HCT116 (cell line): Measurements from ENCODE around the gene ZEB2. TPM values are rescaled to one million over a fixed set of nuclear protein-coding genes. Genes with fewer than 3 reads are reported as not detected.

Experiments used
- ATAC-seq: fragments of 200-7000 bp; cut with Tn5 transposase; 2 replicates; pipeline ENCODE4 v1.9.1; 2020; ENCODE audit warnings: mild to moderate bottlenecking, moderate library complexity
- BruUV-seq: library from RNA; stranded (reverse); fragments of 400-500 nt; replicated peaks from 2 replicates; lab custom pipeline; 2021; lab: Mats Ljungman, UMichigan
- CTCF ChIA-PET: fragments of 300-600 bp; sonication (Branson Sonifier 250); formaldehyde crosslinking; loops from one replicate; lab custom pipeline; 2021; ENCODE audit warnings: antibody characterized with exemption; lab: Charles Lee
- POLR2A ChIA-PET: fragments of 300-600, 350-600 bp; sonication (Branson Sonifier 250); formaldehyde crosslinking; loops from one replicate; lab custom pipeline; 2021; ENCODE audit warnings: antibody characterized with exemption; lab: Charles Lee
- RAD21 ChIA-PET, 2 experiments: fragments of 300-600 bp; sonication (Branson Sonifier 250); formaldehyde crosslinking; loops; one replicate each; lab custom pipeline; 2023; ENCODE audit warnings: low total read pairs in 2 of 2; ENCODE audit not compliant: uncharacterized antibody in 2 of 2, unreplicated experiment in 2 of 2, low non-redundant PET in 1 of 2; lab: Charles Lee
- DNase-seq: peaks from one replicate; pipeline ENCODE4 v3.0.0-alpha.2; 2010; ENCODE audit warnings: low read depth, low spot score
- H2AFZ ChIP-seq: fragments of 200-600 bp; shearing (Covaris generic), sonication (generic); 2 replicates; pipeline ENCODE4 v1.6.1; 2017; ENCODE audit warnings: low read depth, mixed run types, mixed read lengths, antibody characterized with exemption, low read length; ENCODE audit not compliant: poor library complexity, severe bottlenecking
- H3K27ac ChIP-seq: 2 replicates; pipeline ENCODE4 v1.5.1; 2012; ENCODE audit warnings: low read depth, low read length
- H3K27me3 ChIP-seq: fragments of 200-600 bp; sonication (generic); 2 replicates; pipeline ENCODE4 v1.6.1; 2016; ENCODE audit warnings: mixed run types, low read length, mixed read lengths; ENCODE audit not compliant: insufficient read depth
- H3K36me3 ChIP-seq, 2 experiments: fragments of 200-500 bp in 1 of 2; fragments of 200-600 bp in 1 of 2; sonication (Bioruptor generic) in 1 of 2; sonication (generic) in 1 of 2; 2 replicates each; pipeline versions ENCODE4 v1.5.1 to v1.6.1; 2014 to 2016; ENCODE audit warnings: low read length in 2 of 2, inconsistent platforms in 1 of 2, mixed read lengths in 1 of 2, mixed run types in 1 of 2; ENCODE audit not compliant: insufficient read depth in 2 of 2, control insufficient read depth in 1 of 2
- H3K4me1 ChIP-seq, 2 experiments: fragments of 200-600 bp in 1 of 2; sonication (generic) in 1 of 2; 2 replicates each; pipeline versions ENCODE4 v1.5.1 to v1.6.1; 2012 to 2017; ENCODE audit warnings: low read length in 2 of 2, inconsistent platforms in 1 of 2, mild to moderate bottlenecking in 1 of 2, mixed read lengths in 1 of 2, mixed run types in 1 of 2, moderate library complexity in 1 of 2; ENCODE audit not compliant: insufficient read depth in 2 of 2, control insufficient read depth in 1 of 2
- H3K4me2 ChIP-seq: fragments of 200-600 bp; sonication (generic); 2 replicates; pipeline ENCODE4 v1.6.1; 2017; ENCODE audit warnings: mixed run types, low read length, mixed read lengths
- H3K4me3 ChIP-seq, 2 experiments: fragments of 200-600 bp in 1 of 2; sonication (generic) in 1 of 2; replicated peaks in 1 of 2; 2 replicates each; pipeline ENCODE4 v1.5.1; 2011 to 2016; ENCODE audit warnings: low read length in 2 of 2, control low read depth in 1 of 2, low read depth in 1 of 2, mild to moderate bottlenecking in 1 of 2, mixed read lengths in 1 of 2, mixed run types in 1 of 2
- H3K79me2 ChIP-seq: fragments of 200-600 bp; sonication (generic); 2 replicates; pipeline ENCODE4 v1.6.1; 2017; ENCODE audit warnings: mild to moderate bottlenecking, mixed run types, low read length, moderate library complexity, mixed read lengths; ENCODE audit not compliant: insufficient read depth
- H3K9ac ChIP-seq: fragments of 200-600 bp; sonication (generic); 2 replicates; pipeline ENCODE4 v1.6.1; 2016; ENCODE audit warnings: low read length, mixed read lengths
- H3K9me2 ChIP-seq: fragments of 200-600 bp; sonication (generic), shearing (Covaris generic); 2 replicates; pipeline ENCODE4 v1.6.1; 2017; ENCODE audit warnings: mixed run types, mild to moderate bottlenecking, moderate library complexity; ENCODE audit not compliant: insufficient read depth
- H3K9me3 ChIP-seq, 2 experiments: fragments of 200-500 bp in 1 of 2; fragments of 200-600 bp in 1 of 2; sonication (Bioruptor generic) in 1 of 2; sonication (generic) in 1 of 2; 2 replicates each; pipeline ENCODE4 v1.6.1; 2014 to 2017; ENCODE audit warnings: low read length in 2 of 2, mixed read lengths in 2 of 2, inconsistent platforms in 1 of 2, low read depth in 1 of 2, mild to moderate bottlenecking in 1 of 2, mixed run types in 1 of 2, moderate library complexity in 1 of 2; ENCODE audit not compliant: control insufficient read depth in 1 of 2, insufficient read depth in 1 of 2
- H4K20me1 ChIP-seq: fragments of 200-600 bp; sonication (generic), shearing (Covaris generic); 2 replicates; pipeline ENCODE4 v1.6.1; 2017; ENCODE audit warnings: mixed run types, mild to moderate bottlenecking, moderate library complexity; ENCODE audit not compliant: insufficient read depth
- CBX3 ChIP-seq: IDR thresholded peaks from 2 replicates; pipeline ENCODE4 v1.6.1; 2012; ENCODE audit warnings: low read depth
- CEBPB ChIP-seq: IDR thresholded peaks from 2 replicates; pipeline ENCODE4 v1.6.1; 2012; ENCODE audit warnings: low read depth
- CTCF ChIP-seq, 3 experiments: fragments of 200-600 bp in 1 of 3; sonication (generic) in 1 of 3; IDR thresholded peaks in 2 of 3; conservative IDR thresholded peaks in 1 of 3; 2 replicates each; pipeline ENCODE4 v1.5.1; 2012 to 2017; ENCODE audit warnings: low read depth in 2 of 3, low read length in 2 of 3, antibody characterized with exemption in 1 of 3, borderline replicate concordance in 1 of 3, control low read depth in 1 of 3, mild to moderate bottlenecking in 1 of 3, mixed read lengths in 1 of 3, mixed run types in 1 of 3, moderate library complexity in 1 of 3; ENCODE audit not compliant: insufficient read depth in 1 of 3
- EGR1 ChIP-seq: IDR thresholded peaks from 2 replicates; pipeline ENCODE4 v1.6.1; 2012; ENCODE audit warnings: low read depth
- ELF1 ChIP-seq: IDR thresholded peaks from 2 replicates; pipeline ENCODE4 v1.6.1; 2012; ENCODE audit warnings: low read depth, borderline replicate concordance
- EZH2 ChIP-seq: fragments of 200-600 bp; sonication (generic); IDR thresholded peaks from 2 replicates; pipeline ENCODE4 v1.6.1; 2017; ENCODE audit warnings: antibody characterized with exemption, mixed run types
- EZH2phosphoT487 ChIP-seq: fragments of 200-600 bp; IDR thresholded peaks from 2 replicates; pipeline ENCODE4 v1.6.1; 2018; ENCODE audit warnings: antibody characterized with exemption, borderline replicate concordance
- JUND ChIP-seq: IDR thresholded peaks from 2 replicates; pipeline ENCODE4 v1.6.1; 2012
- POLR2A ChIP-seq: IDR thresholded peaks from 2 replicates; pipeline ENCODE4 v1.7.0; 2011; ENCODE audit warnings: borderline replicate concordance; ENCODE audit not compliant: insufficient read depth, insufficient read length; ENCODE audit errors: extremely low read depth
- POLR2AphosphoS5 ChIP-seq: IDR thresholded peaks from 2 replicates; pipeline ENCODE4 v1.6.1; 2011; ENCODE audit warnings: mild to moderate bottlenecking, low read depth, low read length, moderate library complexity
- SIN3A ChIP-seq: IDR thresholded peaks from 2 replicates; pipeline ENCODE4 v1.6.1; 2012; ENCODE audit warnings: low read depth
- SP1 ChIP-seq: IDR thresholded peaks from 2 replicates; pipeline ENCODE4 v1.6.1; 2012; ENCODE audit warnings: low read depth
- SRF ChIP-seq: IDR thresholded peaks from 2 replicates; pipeline ENCODE4 v1.6.1; 2012; ENCODE audit warnings: low read depth
- YY1 ChIP-seq: IDR thresholded peaks from 2 replicates; pipeline ENCODE4 v1.6.1; 2011; ENCODE audit warnings: low read length, low read depth, moderate library complexity, mild to moderate bottlenecking; ENCODE audit not compliant: insufficient replicate concordance; ENCODE audit errors: extremely low read depth
- ZFX ChIP-seq: fragments of 450-650 bp; IDR thresholded peaks from 2 replicates; pipeline ENCODE4 v1.6.1; 2017
- intact Hi-C: fragments of 100-400 bp; cut with micrococcal nuclease; formaldehyde crosslinking; loops from 2 replicates; pipeline ENCODE4 v1.10.0; 2022
- total RNA-seq: library from RNA; stranded (reverse); gene quantifications from one replicate; pipeline ENCODE4 v1.2.1, GENCODE V29; 2021; ENCODE audit not compliant: unreplicated experiment
- TF ChIP-seq, protein P1 (sequence below): IDR thresholded peaks from 2 replicates; pipeline ENCODE4 v1.6.1; 2011; ENCODE audit warnings: mild to moderate bottlenecking, low read length, moderate library complexity; ENCODE audit not compliant: insufficient replicate concordance; ENCODE audit errors: extremely low read depth
- TF ChIP-seq, protein P2 (sequence below): IDR thresholded peaks from 2 replicates; pipeline ENCODE4 v1.6.1; 2012; ENCODE audit warnings: low read depth

Gene ZEB2
- total RNA-seq, 1 experiment from 2014 or later, result 0.81 TPM

DNA sequence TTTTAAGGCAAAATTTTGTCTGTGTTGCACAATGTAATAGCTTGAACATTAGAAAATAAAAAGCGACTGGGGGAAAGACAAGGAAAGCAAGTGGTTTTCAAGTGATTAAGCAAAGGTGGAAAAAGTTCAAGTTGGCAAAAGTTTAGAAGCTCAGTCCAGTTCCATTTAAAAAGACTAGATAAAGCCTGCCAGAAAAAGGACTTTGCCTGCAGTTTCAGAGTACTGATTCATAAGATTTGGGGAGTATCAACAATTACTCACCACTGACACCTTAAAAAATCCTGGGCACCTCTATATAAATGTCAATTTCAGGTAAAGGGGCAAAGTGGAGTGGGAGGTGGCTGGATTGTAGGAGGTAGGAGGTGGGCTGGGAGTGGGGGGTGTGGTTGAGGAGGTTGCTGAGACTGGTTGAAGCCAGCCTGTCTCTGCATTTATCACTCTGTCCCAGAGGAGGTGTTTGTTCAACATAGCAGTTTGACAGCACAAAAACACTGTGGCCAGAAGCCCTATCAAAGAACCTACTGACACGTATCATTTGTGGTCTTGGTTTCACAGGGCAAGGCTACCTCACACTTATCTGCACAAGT, 14.6 kb downstream of the ZEB2 start:
- no peaks in the 10 kb centered on the region for H3K27me3 ChIP-seq
- no peak overlapping the region for H3K27ac ChIP-seq
- H3K9ac ChIP-seq, result no peak overlapping the region
- no peaks in the 10 kb centered on the region for H3K4me1 ChIP-seq
- no TSS peak for BruUV-seq
- DNase-seq, result no peak
- ATAC-seq, result no peak
- no peak overlapping the region for H2AFZ ChIP-seq
- no peaks in the 10 kb centered on the region for H4K20me1 ChIP-seq
- no peak for TF ChIP-seq CTCF (IDR thresholded peaks at IDR 0.05 in 2 of 3, conservative IDR thresholded peaks at IDR 0.05 in 1 of 3; ENCODE audit: borderline replicate concordance in 1 of 3, insufficient read depth in 1 of 3, low read depth in 2 of 3, low read length in 2 of 3)
- no peak for TF ChIP-seq SRF
- no peak for TF ChIP-seq SP1
- TF ChIP-seq, protein P1, sequence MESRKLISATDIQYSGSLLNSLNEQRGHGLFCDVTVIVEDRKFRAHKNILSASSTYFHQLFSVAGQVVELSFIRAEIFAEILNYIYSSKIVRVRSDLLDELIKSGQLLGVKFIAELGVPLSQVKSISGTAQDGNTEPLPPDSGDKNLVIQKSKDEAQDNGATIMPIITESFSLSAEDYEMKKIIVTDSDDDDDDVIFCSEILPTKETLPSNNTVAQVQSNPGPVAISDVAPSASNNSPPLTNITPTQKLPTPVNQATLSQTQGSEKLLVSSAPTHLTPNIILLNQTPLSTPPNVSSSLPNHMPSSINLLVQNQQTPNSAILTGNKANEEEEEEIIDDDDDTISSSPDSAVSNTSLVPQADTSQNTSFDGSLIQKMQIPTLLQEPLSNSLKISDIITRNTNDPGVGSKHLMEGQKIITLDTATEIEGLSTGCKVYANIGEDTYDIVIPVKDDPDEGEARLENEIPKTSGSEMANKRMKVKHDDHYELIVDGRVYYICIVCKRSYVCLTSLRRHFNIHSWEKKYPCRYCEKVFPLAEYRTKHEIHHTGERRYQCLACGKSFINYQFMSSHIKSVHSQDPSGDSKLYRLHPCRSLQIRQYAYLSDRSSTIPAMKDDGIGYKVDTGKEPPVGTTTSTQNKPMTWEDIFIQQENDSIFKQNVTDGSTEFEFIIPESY, result no peak
- TF ChIP-seq CBX3, result no peak
- TF ChIP-seq ZFX, result no peak
- no peak for TF ChIP-seq EGR1
- TF ChIP-seq EZH2, result no peak
- TF ChIP-seq JUND, result no peak
- TF ChIP-seq CEBPB, result no peak
- TF ChIP-seq SIN3A, result no peak
- no peak for TF ChIP-seq YY1
- TF ChIP-seq, protein P2, sequence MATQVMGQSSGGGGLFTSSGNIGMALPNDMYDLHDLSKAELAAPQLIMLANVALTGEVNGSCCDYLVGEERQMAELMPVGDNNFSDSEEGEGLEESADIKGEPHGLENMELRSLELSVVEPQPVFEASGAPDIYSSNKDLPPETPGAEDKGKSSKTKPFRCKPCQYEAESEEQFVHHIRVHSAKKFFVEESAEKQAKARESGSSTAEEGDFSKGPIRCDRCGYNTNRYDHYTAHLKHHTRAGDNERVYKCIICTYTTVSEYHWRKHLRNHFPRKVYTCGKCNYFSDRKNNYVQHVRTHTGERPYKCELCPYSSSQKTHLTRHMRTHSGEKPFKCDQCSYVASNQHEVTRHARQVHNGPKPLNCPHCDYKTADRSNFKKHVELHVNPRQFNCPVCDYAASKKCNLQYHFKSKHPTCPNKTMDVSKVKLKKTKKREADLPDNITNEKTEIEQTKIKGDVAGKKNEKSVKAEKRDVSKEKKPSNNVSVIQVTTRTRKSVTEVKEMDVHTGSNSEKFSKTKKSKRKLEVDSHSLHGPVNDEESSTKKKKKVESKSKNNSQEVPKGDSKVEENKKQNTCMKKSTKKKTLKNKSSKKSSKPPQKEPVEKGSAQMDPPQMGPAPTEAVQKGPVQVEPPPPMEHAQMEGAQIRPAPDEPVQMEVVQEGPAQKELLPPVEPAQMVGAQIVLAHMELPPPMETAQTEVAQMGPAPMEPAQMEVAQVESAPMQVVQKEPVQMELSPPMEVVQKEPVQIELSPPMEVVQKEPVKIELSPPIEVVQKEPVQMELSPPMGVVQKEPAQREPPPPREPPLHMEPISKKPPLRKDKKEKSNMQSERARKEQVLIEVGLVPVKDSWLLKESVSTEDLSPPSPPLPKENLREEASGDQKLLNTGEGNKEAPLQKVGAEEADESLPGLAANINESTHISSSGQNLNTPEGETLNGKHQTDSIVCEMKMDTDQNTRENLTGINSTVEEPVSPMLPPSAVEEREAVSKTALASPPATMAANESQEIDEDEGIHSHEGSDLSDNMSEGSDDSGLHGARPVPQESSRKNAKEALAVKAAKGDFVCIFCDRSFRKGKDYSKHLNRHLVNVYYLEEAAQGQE, result no peak
- TF ChIP-seq ELF1, result no peak
- TF ChIP-seq EZH2phosphoT487, result no peak
- no peak for TF ChIP-seq POLR2A
- TF ChIP-seq POLR2AphosphoS5, result no peak
- ChIA-PET POLR2A (no interaction called here), CTCF (no interaction called here), RAD21 (no interaction called here)
- H3K9me2 ChIP-seq, result no peaks in the 10 kb centered on the region
- intact Hi-C loops, result no loop called here
- H3K9me3 ChIP-seq, result no peaks in the 10 kb centered on the region
- no peak overlapping the region for H3K4me2 ChIP-seq
- H3K4me3 ChIP-seq, result no peak overlapping the region
- no peaks in the 10 kb centered on the region for H3K36me3 ChIP-seq
- H3K79me2 ChIP-seq, result no peaks in the 10 kb centered on the region
